HG03135 (cell line): ENCODE data around the gene NEFH.

ENCODE experiments used
- ATAC-seq: cut with Tn5 transposase; IDR thresholded peaks from one replicate; pipeline ENCODE4 v1.9.1; 2021; ENCODE audit warnings: mild to moderate bottlenecking, moderate library complexity; ENCODE audit not compliant: unreplicated experiment

Gene NEFH

DNA sequence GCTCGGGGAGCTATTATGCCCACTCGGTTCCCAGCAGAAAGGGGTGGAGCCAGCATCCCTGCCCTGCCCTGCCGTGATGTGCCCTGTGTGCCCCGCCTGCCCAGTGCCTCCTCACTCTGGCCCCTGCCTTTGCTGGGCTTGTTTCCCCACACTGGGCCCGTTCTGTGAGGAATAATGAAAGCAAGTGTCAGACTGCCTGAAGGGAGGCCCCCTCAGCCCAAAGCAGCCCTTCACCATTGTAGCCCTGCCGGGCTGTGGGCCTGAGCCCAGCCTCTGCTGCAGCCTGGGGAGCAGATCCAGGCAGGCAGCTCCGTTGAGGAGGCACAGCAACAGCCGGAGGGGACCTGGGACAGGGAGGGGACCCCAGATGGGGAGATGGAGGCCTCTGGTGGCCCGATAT lies 20.2 kb upstream of the NEFH start:
- ATAC-seq = no peak

DNA sequence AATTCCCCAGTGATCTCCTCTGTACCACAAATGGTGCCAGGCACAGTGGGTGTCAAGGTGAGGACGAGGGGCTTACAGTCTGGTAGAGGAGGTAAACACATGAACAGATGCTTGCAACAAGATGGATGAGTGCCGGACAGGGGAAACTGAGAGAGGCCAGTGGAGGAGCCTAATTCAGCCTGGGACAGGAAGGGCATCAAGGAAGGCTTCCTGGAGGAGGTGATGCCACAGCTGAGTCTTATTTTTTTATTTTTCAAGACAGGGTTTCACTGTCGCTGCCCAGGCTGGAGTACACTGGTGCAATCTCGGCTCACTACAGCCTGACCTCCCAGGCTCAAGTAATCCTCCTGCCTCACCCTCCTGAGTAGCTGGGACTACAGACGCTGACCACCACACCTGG lies 18.8 kb upstream of the NEFH start:
- ATAC-seq = no peak

DNA sequence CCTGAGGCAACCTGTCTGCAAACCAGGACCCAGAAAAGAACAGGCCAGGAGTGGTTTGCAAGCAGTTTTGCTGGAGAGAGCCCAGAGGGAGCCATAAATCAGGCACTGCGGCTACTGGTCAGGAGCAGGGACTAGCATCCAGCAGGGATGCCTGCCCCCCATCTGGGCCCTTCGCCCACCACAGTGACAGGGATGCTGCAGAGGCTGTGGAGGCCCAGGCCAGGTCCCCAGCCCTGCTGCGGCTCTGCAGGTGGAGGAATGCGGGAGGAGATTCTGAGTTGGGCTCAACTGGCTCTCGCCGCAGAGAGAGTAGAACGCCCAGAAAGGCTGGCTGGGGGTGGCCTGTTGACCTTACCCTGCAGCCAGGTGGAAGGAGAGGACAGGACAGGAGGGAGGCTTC lies 16.4 kb upstream of the NEFH start:
- ATAC-seq = no peak

DNA sequence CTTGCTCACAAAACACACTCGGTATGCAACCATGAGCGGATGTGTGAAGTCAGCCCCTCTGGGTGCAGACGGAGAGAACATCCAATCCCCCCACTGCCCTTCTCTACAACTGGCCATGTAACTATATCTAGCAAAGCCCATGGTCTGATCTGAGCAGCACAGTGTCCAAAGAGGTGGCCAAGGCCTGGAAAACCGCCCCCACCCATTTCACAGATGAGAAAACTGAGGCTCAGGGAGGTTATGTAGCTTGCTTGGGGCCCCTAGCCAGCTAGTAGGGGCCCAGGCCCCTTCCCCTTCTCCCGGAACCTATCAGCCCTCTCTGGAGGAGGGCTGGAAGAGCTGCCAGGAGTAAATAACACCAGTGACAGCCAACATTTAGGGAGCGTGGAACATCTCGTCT lies 15.4 kb upstream of the NEFH start:
- no peak for ATAC-seq

DNA sequence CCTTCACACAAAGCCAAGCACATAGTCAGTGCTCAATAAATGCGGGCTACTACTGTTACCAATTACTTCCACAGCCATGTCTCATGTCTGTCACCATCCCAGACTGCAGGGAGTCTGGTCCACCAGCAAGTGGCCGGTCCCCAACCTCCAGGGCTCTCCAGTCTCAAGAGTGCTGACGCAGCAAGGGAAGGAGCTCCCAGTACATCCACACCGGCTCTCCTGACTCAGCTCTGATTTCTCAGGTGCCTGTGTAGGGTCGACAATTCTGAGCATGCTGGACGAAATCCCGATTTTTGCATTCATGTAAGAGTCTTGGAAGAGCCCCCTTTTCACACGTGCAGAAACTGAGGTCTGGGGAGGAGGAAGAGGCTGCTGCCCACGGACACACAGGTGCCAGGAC lies 10.3 kb upstream of the NEFH start:
- no peak for ATAC-seq

DNA sequence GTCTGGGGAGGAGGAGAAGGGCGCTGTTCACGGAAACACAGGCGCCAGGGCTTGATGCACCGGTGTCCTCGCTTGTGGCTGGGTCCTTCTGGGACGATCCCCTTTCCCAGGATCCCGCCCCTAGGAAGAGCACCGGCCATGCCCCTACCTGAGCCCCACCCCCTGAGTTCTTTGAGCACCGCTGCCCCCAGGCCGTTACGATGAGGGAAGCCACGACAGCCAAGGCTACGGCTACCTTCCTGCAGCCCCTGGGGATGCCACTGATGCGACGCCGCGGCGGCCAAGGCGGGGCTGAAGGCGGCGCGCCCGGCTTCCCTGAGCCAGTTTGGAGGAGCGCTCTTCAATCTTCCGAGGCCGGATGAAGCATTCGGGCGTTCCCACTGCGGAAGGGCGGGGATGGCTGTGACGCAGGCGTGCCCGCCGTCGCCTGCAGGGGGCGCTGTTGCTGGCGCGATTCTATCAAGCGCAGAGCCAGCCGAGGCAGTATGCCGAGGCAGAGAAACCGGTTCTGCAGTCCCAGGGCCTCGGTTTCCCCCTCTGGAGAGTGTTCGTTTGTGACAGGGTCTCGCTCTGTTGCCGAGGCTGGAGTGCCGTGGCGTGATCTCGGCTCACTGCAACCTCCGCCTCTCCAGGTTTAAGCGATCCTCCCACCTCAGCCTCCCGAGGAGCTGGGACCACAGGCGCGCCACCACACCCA lies 9.7 kb upstream of the NEFH start:
- no peak for ATAC-seq

DNA sequence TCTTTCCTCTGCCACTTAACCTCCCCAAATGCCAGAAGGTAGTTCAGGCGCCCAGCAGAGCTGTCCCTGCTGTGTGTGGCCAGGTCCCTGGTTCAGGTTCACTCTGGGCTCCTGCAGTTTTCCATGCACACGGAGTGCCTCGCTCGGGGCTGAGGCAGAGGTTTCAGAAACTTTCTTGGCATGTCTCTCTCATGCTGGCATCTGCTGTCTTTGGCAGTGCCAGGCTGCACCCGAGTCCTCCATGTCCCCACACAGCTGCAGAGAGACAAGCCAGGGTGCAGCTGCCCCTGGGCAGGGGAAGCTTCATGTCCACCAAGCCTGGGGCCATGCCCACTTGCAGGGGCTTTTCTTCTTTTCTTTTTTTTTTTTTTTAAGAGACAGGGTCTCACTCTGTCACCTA lies 7.0 kb upstream of the NEFH start:
- ATAC-seq = no peak

DNA sequence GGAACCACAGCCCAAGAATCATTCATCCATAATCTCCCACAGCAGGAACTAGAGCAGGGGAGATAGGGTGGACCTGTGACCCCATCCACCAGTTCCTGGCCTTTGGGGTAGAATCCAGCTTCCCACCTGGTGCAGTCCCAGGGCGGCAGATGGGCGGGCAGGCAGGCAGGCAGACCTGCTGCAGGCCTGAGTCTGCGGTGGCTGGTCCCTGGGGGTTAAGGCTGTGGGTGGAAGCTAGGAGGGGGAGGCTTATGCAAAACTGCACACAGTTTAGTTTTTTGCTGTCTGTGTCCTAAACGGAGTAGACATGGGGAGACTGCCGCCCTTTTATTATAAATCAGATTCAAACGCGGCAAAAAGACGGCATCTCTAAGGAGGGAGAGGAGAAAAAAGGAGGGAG lies 4.5 kb upstream of the NEFH start:
- peak; percentile 77 for ATAC-seq

DNA sequence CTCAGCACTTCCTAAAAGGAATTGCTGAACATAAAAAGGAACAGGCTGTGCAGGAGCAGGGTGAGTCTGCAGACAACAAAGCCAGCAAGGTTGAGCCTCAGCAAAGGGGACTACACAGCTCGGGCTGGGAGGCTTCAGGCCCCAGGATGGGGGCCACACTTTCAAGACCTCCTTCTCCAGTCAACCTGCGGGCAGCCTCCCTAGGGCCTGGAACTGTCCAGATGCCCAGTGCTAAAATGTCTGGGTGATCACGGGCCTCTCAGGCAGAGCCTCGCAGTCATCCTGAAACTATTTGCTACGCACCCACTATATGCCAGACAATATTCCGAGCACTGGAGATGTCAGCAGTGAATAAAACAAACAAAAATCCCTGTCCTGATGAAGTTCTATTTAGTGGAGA lies 3.9 kb upstream of the NEFH start:
- no peak for ATAC-seq

DNA sequence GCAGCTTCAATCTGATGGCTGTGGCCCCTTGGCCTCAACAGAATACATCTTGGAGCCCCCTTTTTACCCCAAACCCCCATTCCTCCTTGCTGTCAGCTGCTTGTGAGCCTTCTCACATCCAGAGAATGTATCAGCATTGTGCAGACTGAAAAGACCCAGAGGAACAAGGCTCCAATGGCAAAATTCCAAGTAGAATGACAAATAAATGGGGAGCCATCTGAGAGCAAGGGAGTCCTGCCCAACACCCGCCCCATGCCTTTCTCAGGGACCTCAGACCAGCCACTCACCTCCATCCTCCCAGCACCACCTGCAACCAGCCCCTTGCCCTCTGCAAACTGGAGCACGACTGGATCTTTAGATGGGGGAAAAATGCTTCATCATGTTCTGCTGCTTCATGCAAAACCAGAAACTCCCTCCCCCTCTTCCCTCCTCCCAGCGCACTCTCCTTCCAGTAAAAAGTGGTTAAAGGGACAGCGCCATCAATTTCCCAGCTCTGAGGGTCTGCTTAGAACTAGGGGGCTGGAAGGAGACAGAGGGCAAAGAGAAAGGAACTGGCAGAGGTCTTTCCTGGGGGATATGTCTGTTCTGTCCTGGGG lies 2.2 kb upstream of the NEFH start:
- ATAC-seq = no peak

DNA sequence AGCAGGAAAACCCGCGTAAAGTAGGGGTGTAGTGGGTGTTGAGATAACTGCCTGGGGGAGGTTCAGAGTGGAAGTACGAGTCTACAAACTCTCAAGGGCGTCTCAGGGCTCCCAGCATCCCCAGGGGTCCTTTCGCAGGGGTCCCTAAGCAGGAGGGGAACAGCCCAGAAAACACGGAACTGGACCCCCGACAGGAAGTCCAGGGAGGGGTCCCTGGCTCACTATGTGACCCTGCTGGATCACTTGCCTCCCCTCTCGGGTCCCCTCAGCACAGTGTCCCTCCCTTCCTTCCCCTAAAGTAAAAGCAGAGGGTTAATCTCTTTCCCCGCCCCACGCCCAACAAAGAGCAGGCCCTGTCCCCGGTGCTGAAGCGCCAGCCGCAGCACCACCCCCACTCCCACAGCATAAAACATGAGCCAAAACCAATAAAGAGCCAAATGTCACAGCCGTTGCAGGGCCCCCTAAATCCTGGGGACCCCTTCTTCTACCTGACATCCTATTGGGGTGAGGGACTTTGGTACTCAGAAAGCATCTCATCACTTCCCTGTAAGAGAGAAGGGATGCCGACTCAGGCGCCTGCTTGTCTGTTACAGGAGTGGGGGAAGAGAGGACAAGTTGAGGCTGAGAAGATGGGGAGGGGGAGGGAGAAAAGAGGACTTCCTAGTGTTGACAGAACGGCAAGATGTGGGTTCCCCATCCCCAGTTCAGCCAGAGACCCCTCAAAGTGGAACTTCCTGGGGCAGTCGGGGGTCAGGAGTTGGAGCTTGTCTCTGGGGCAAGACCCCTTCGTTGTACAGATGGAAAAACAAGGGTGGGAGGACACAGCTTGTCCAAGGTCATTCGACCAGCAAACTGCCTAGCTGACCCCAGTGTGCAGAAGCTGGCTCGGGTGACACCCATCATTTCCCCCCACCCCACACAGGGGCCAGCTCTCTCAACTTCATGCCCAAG lies 1.4 kb upstream of the NEFH start:
- ATAC-seq = no peak

DNA sequence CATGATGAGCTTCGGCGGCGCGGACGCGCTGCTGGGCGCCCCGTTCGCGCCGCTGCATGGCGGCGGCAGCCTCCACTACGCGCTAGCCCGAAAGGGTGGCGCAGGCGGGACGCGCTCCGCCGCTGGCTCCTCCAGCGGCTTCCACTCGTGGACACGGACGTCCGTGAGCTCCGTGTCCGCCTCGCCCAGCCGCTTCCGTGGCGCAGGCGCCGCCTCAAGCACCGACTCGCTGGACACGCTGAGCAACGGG lies 169 bp downstream of the NEFH start:
- ATAC-seq = no peak

DNA sequence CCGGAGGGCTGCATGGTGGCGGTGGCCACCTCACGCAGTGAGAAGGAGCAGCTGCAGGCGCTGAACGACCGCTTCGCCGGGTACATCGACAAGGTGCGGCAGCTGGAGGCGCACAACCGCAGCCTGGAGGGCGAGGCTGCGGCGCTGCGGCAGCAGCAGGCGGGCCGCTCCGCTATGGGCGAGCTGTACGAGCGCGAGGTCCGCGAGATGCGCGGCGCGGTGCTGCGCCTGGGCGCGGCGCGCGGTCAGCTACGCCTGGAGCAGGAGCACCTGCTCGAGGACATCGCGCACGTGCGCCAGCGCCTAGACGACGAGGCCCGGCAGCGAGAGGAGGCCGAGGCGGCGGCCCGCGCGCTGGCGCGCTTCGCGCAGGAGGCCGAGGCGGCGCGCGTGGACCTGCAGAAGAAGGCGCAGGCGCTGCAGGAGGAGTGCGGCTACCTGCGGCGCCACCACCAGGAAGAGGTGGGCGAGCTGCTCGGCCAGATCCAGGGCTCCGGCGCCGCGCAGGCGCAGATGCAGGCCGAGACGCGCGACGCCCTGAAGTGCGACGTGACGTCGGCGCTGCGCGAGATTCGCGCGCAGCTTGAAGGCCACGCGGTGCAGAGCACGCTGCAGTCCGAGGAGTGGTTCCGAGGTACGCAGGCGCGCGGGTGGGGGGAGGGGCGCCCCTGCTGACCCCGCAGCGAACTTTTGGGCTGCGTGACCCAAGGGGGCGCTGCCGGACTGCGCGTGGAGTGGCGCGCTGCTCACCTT lies 670 bp downstream of the NEFH start:
- ATAC-seq = no peak

DNA sequence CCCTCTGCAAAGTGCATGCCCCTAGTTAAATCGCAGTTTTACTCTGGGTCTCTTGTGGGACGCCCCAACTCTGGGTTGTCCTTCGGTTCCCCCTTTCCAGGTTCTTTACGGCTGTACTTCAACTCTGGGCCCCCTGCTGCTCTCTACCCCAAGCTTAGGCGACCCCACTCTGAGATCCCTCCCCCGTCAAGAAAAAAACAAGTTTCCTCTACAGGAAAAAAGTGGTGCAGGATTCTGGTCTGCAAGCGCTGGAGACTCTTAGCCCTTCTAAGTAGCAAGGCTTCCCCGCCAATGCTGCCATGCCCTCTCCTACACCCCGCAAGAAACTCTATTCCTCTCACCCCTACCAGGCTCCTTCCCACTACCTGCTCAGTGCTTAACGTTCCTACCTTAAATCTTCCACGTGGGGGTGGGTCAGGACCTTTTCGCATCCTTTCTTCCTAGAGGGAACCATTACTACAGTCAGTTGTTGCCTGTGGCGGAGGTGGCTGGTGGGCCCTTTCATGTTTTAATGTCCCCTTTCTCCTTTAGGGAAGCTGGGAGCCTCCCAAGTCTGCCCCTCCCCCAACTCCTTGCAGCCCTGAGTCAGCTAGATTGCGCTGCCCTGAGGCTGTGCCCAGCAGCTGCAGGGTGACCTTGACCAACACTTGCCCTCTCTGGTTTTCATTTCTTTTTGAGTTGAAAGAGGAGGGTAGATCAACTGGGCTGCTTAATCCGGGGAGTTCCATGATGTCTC lies 1.4 kb downstream of the NEFH start:
- no peak for ATAC-seq

DNA sequence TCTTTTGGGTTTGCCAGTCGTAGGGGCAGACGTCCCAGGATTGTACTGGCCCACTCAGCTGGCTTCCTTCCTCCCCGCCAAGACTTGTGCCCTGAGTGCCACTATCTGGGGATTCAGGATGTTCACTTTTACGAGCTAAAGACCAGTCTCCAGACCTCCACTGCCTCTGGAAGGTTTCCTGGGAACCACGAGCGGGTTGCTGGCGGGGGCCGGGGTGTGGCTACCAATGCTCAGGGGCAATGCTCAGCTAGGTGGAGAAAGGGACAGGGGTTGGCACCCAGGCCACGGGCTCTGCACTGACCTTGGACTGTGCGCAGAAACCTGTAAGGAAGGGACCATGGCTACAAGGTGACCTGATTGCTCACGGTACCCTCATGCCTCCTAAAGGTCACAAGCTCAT lies 2.2 kb downstream of the NEFH start:
- no peak for ATAC-seq

DNA sequence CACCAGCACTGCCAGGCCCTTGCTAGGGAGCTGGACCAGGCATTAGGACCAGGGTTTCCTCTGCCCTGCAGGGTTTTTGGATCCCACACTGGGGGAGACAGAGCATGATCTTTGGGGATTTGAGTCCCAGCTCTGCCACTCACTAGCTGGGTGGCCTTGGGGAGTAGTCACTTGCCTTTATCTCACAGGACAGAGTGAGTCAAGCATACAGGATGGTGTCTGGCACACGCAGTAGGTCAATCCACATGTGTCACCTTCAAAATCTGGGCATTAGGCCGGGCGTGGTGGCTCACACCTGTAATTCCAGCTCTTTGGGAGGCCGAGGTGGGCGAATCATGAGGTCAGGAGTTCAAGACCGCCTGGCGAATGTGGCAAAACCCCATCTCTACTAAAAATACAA lies 2.7 kb downstream of the NEFH start:
- no peak for ATAC-seq

DNA sequence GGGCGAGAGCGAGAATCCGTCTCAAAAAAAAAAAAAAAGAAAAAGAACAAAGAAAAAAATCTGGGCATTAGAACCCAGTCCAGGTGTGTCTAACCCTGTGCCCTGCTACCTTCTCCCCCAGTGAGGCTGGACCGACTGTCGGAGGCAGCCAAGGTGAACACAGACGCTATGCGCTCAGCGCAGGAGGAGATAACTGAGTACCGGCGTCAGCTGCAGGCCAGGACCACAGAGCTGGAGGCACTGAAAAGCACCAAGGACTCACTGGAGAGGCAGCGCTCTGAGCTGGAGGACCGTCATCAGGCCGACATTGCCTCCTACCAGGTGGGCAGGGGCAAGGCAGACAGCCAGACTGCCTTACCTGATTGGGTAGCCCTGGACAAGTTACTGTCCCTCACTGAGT lies 3.2 kb downstream of the NEFH start:
- ATAC-seq = no peak

DNA sequence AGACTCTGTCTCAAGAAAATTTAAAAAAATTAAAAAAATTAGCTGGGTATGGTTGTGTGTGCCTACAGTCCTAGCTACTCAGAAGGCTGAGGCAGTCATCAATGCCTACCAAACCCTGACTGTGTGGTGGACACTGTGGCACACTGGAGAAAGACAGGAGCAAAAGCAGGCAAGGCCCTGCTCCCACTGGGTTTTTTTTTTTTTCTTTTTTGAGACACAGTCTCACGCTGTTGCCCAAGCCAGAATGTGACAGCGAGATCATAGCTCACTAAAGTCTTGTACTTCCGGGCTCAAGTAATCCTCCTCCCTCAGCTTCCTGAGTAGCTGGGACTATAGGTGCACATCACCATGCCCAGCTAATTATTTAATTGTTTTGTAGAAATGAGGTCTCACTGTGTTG lies 4.6 kb downstream of the NEFH start:
- ATAC-seq = no peak

DNA sequence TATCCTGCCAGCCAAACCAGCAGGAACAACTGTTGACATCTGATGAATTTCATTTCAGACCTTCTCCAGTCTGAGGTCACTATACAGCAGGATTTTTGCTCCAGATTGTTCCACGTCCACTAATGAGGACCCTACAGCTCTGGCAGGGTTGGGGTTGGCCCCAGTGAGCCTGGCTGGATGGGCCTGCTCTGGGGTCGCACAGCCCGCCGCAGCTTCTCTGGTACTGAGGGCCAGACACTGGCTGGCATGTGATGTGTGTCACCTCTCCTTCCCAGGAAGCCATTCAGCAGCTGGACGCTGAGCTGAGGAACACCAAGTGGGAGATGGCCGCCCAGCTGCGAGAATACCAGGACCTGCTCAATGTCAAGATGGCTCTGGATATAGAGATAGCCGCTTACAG lies 5.4 kb downstream of the NEFH start:
- ATAC-seq = no peak

DNA sequence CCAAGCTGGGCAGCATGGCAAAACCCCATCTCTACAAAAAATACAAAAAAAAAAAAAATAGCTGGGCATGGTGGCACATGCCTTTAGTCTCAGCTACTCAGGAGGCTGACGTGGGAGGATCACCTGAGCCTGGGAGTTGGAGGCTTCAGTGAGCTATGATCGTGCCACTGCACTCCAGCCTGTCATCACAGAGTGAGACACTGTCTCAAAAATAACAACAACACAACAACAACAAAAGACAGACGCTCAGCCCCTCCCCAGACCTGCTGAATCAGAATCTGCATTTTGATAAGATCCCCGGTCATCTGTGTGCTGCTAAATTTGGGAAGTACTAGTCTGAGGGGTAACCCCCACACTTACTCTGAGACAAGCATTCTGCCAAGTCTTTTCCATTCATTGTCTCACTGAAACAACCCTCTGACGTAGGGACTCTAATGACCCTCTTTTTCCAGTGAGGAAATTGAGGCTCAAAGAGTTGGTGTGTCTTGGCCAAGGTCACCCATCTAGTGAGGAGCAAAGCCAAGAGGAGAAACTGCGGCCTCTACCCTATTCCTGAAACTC lies 7.5 kb downstream of the NEFH start:
- no peak for ATAC-seq
